Measurements from ENCODE around the gene RWDD3.

RWDD3 gene

GRCh38 chr1:95286479-95286878 is 52.5 kb downstream of the RWDD3 start:
- Histone ChIP-seq H3K36me3 (no peaks in the 10 kb centered on the region), H4K20me1 (no peaks in the 10 kb centered on the region), H3K9ac (no peak overlapping the region), H3K4me1 (no peaks in the 10 kb centered on the region), H3K4me2 (no peak overlapping the region), H3K27me3 (no peaks in the 10 kb centered on the region), H3K9me3 (replicated peaks in 1 of 11) (no peaks in the 10 kb centered on the region), H3K4me3 (no peak overlapping the region), H3K27ac (no peak overlapping the region)
- TF ChIP-seq Cebpa-rat (IDR thresholded peaks at IDR 0.05): no peak

- Histone ChIP-seq H3K4me3 (no peak overlapping the region), H3K27ac (no peak overlapping the region), H3K9me3 (replicated peaks in 1 of 11) (no peaks in the 10 kb centered on the region), H3K27me3 (no peaks in the 10 kb centered on the region), H3K4me1 (no peaks in the 10 kb centered on the region), H4K20me1 (no peaks in the 10 kb centered on the region), H3K36me3 (no peaks in the 10 kb centered on the region), H3K9ac (no peak overlapping the region), H3K4me2 (no peak overlapping the region)
- no peak for TF ChIP-seq Cebpa-rat (IDR thresholded peaks at IDR 0.05)
These were observed 53.1 kb downstream of the RWDD3 start for GRCh38 chr1:95287081-95287480.

- Histone ChIP-seq H3K27ac (no peak overlapping the region), H3K4me1 (no peaks in the 10 kb centered on the region), H3K9ac (no peak overlapping the region), H3K4me3 (no peak overlapping the region), H3K36me3 (no peaks in the 10 kb centered on the region), H3K27me3 (no peaks in the 10 kb centered on the region), H3K9me3 (replicated peaks in 1 of 11) (no peaks in the 10 kb centered on the region), H4K20me1 (no peaks in the 10 kb centered on the region), H3K4me2 (no peak overlapping the region)
- no peak for TF ChIP-seq Cebpa-rat (IDR thresholded peaks at IDR 0.05)
These were observed 53.8 kb downstream of the RWDD3 start for GRCh38 chr1:95287825-95288224.

Measured in BLaER1 treated with 17β-estradiol and CSF1 and Interleukin-3, amounts not matched to agents 10 nM and 100 nM (cell line).